Mesenchymal stem cell (in vitro differentiated cells and primary cell): ENCODE results near the gene ANKMY1.

Experiments
- DNase-seq: peaks from one replicate; pipeline ENCODE4 v3.0.0-alpha.2; 2013
- H2AFZ ChIP-seq: one replicate; pipeline ENCODE4 v1.6.1; 2013; ENCODE audit warnings: low read depth, mild to moderate bottlenecking, control low read depth, inconsistent platforms, low read length, moderate library complexity
- H2AK5ac ChIP-seq: 2 replicates; pipeline ENCODE4 v1.6.1; 2013; ENCODE audit warnings: low read length, moderate library complexity, mild to moderate bottlenecking, inconsistent platforms; ENCODE audit not compliant: severe bottlenecking
- H2BK120ac ChIP-seq: one replicate; pipeline ENCODE4 v1.6.1; 2013; ENCODE audit warnings: low read depth, mild to moderate bottlenecking, inconsistent platforms, low read length, moderate library complexity
- H2BK12ac ChIP-seq, 2 experiments: one replicate each; pipeline ENCODE4 v1.6.1; 2013; ENCODE audit warnings: inconsistent platforms in 2 of 2, low read length in 2 of 2, mild to moderate bottlenecking in 2 of 2, moderate library complexity in 2 of 2, control low read depth in 1 of 2
- H2BK15ac ChIP-seq: one replicate; pipeline ENCODE4 v1.6.1; 2013; ENCODE audit warnings: mild to moderate bottlenecking, low read depth, inconsistent platforms; ENCODE audit not compliant: poor library complexity, severe bottlenecking
- H2BK5ac ChIP-seq: 2 replicates; pipeline ENCODE4 v1.6.1; 2013; ENCODE audit warnings: low read depth, mild to moderate bottlenecking, low read length, control low read depth, inconsistent platforms; ENCODE audit not compliant: poor library complexity, severe bottlenecking
- H3K14ac ChIP-seq, 2 experiments: one replicate each; pipeline ENCODE4 v1.6.1; 2013; ENCODE audit warnings: inconsistent platforms in 2 of 2, low read length in 2 of 2, control low read depth in 1 of 2, mild to moderate bottlenecking in 1 of 2, moderate library complexity in 1 of 2
- H3K18ac ChIP-seq, 2 experiments: one replicate each; pipeline ENCODE4 v1.6.1; 2013; ENCODE audit warnings: inconsistent platforms in 2 of 2, low read length in 2 of 2, control low read depth in 1 of 2, low read depth in 1 of 2, mild to moderate bottlenecking in 1 of 2
- H3K23ac ChIP-seq, 2 experiments: one replicate each; pipeline ENCODE4 v1.6.1; 2013; ENCODE audit warnings: inconsistent platforms in 2 of 2, low read length in 2 of 2, mild to moderate bottlenecking in 2 of 2, moderate library complexity in 2 of 2, control low read depth in 1 of 2
- H3K27ac ChIP-seq: 2 replicates; pipeline ENCODE4 v1.5.1; 2013; ENCODE audit warnings: mild to moderate bottlenecking, moderate library complexity, low read length, control low read depth, inconsistent platforms; ENCODE audit not compliant: poor library complexity, severe bottlenecking
- H3K27me3 ChIP-seq, 2 experiments: 2 replicates each; pipeline versions ENCODE4 v1.6.1 to v1.7.0; 2013; ENCODE audit warnings: low read length in 2 of 2, mild to moderate bottlenecking in 2 of 2, moderate library complexity in 2 of 2, control low read depth in 1 of 2, inconsistent platforms in 1 of 2; ENCODE audit not compliant: control insufficient read depth in 1 of 2, insufficient read depth in 1 of 2
- H3K36me3 ChIP-seq, 2 experiments: 2 replicates each; pipeline versions ENCODE4 v1.6.1 to v1.7.0; 2013; ENCODE audit warnings: low read length in 2 of 2, control low read depth in 1 of 2, inconsistent platforms in 1 of 2, low read depth in 1 of 2, mild to moderate bottlenecking in 1 of 2; ENCODE audit not compliant: insufficient read depth in 2 of 2, control insufficient read depth in 1 of 2
- H3K4ac ChIP-seq, 2 experiments: one replicate each; pipeline ENCODE4 v1.6.1; 2013; ENCODE audit warnings: inconsistent platforms in 2 of 2, low read length in 2 of 2, mild to moderate bottlenecking in 2 of 2, moderate library complexity in 2 of 2, control low read depth in 1 of 2, low read depth in 1 of 2
- H3K4me1 ChIP-seq: 2 replicates; pipeline ENCODE4 v1.6.1; 2013; ENCODE audit warnings: low read depth, low read length, control low read depth; ENCODE audit not compliant: control insufficient read depth, insufficient read depth
- H3K4me2 ChIP-seq: 2 replicates; pipeline ENCODE4 v1.6.1; 2013; ENCODE audit warnings: low read length, mild to moderate bottlenecking, inconsistent platforms; ENCODE audit not compliant: poor library complexity, severe bottlenecking
- H3K4me3 ChIP-seq, 2 experiments: 2 replicates each; pipeline versions ENCODE4 v1.5.1 to v1.7.0; 2013; ENCODE audit warnings: low read length in 2 of 2, mild to moderate bottlenecking in 2 of 2, control low read depth in 1 of 2, low read depth in 1 of 2; ENCODE audit not compliant: insufficient read depth in 1 of 2
- H3K79me1 ChIP-seq: replicated peaks from 2 replicates; pipeline ENCODE4 v1.6.1; 2013; ENCODE audit warnings: mild to moderate bottlenecking, control low read depth, low read length, inconsistent platforms; ENCODE audit not compliant: poor library complexity, severe bottlenecking
- H3K9ac ChIP-seq: 2 replicates; pipeline ENCODE4 v1.7.0; 2013; ENCODE audit warnings: mild to moderate bottlenecking, low read length, moderate library complexity
- H3K9me3 ChIP-seq: 2 replicates; pipeline ENCODE4 v1.7.0; 2013; ENCODE audit warnings: mild to moderate bottlenecking, low read length; ENCODE audit not compliant: control insufficient read depth
- H4K8ac ChIP-seq: one replicate; pipeline ENCODE4 v1.6.1; 2013; ENCODE audit warnings: inconsistent platforms, mild to moderate bottlenecking, low read length, moderate library complexity
- H4K91ac ChIP-seq: one replicate; pipeline ENCODE4 v1.6.1; 2013; ENCODE audit warnings: mild to moderate bottlenecking, low read length, inconsistent platforms
- WGBS: methylation state at CpG from one replicate; pipeline ENCODE4 v1.1.7; 2013; ENCODE audit warnings: mixed read lengths; 5-methylcytosine and 5-hydroxymethylcytosine counted together

Gene ANKMY1

DNA sequence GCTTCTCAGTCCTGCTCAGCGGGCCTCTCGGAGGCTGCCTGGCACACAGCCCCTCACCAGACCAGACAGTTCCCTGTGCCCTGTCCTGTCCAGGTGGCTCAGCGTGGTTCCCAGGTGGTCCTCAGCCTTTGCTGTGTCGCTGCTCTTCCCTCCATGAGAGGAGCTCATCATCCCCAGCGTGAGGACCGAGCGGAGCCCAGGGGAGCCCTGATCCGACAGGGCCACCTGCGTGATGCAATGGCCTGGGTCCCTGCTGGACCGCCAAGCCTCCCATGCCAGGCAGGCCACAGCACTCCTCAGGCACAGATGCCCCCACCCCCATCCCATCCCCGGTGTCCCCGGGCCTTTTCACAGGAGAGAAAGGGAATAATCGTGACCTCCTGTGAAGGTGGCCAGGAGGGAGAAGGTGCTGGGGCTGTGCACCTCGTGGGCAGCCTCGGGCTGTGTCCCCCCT lies 118.1 kb downstream of the ANKMY1 start:
- no peak overlapping the region for H3K4me3 ChIP-seq
- peaks cover 0 to 4% of the 10 kb centered on the region in 2 experiments for H3K27me3 ChIP-seq
- H3K9me3 ChIP-seq: no peaks in the 10 kb centered on the region
- 94% methylated on average over 13 of the region's 15 CpGs for WGBS
- H3K36me3 ChIP-seq: peaks cover 0 to 32% of the 10 kb centered on the region in 2 experiments
- H4K8ac ChIP-seq: no peak overlapping the region
- no peak overlapping the region for H3K4me2 ChIP-seq
- no peak overlapping the region for H3K4ac ChIP-seq
- DNase-seq: no peak
- peaks cover 30% of the 10 kb centered on the region for H3K4me1 ChIP-seq
- no peak overlapping the region for H3K9ac ChIP-seq
- peaks cover 55% of the 10 kb centered on the region for H3K79me1 ChIP-seq
- no peak overlapping the region for H3K23ac ChIP-seq
- no peak overlapping the region for H3K14ac ChIP-seq
- no peak overlapping the region for H2BK15ac ChIP-seq
- no peak overlapping the region for H2AFZ ChIP-seq
- no peak overlapping the region for H2BK5ac ChIP-seq
- H2AK5ac ChIP-seq: no peak overlapping the region
- H3K27ac ChIP-seq: no peak overlapping the region
- no peak overlapping the region for H2BK12ac ChIP-seq
- no peak overlapping the region for H2BK120ac ChIP-seq
- H4K91ac ChIP-seq: peak overlapping the region; percentile 31
- H3K18ac ChIP-seq: no peak overlapping the region

DNA sequence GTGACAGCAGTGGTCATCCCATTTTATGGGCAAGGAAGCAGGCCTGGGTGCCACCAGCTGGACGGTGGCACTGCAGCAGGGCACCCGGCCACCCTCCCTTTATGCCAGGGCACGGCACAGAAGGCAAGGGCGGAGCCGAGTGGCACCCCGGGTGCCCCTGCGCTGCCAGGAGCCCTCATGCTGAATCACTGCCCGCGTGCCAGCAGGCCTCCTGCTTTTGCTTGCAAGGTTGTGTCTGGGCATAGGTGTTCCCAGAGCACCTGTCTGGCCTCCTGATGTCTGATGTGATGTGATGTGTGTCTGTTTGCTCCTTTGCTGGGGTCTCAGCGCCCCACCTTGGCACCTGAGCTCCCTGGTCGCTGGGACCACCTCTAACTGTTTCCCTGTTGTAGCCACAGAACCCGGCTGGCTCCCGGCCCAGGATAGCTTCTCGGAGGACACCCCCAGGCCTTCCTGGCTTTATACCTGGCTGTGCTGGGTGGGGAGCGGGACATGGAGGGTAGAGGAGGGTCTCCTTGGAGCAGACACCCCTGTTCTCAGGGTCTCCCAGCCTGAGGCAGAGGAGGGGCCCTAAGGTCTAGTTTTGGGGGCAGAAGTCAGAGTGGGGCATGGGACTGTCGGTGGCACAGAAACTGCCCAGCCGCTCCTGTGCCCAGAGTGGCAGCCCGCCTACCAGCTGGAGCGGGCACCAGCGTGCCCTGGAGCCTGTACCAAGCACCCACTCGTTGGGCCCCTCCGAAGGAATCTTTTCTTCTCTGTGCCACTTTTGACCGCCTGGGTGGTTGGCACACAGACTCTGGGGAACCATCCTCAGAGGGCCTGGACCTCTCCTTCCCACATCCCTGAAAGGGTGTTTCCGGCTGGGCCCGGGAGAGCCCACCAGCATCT lies 118.7 kb downstream of the ANKMY1 start:
- H2AK5ac ChIP-seq: no peak overlapping the region
- peaks cover 0 to 25% of the 10 kb centered on the region in 2 experiments for H3K36me3 ChIP-seq

GRCh38 chr2:240437861-240438809 lies 119.7 kb downstream of the ANKMY1 start:
- H3K4ac ChIP-seq: no peak overlapping the region
- peak overlapping the region in 1 of 2 experiments; percentile 79 for H3K4me3 ChIP-seq
- no peak overlapping the region for H2BK5ac ChIP-seq
- H2AFZ ChIP-seq: no peak overlapping the region
- H3K4me2 ChIP-seq: no peak overlapping the region
- no peak overlapping the region for H4K8ac ChIP-seq
- H2BK12ac ChIP-seq: peak overlapping the region in 1 of 2 experiments; percentile 47
- WGBS: 30% methylated on average over 22 of the region's 24 CpGs
- no peak overlapping the region for H2BK15ac ChIP-seq
- H2BK120ac ChIP-seq: no peak overlapping the region
- H3K27ac ChIP-seq: no peak overlapping the region
- H3K9ac ChIP-seq: peak overlapping the region; percentile 81
- H3K27me3 ChIP-seq: peaks cover 0 to 4% of the 10 kb centered on the region in 2 experiments
- H3K4me1 ChIP-seq: peaks cover 37% of the 10 kb centered on the region
- no peaks in the 10 kb centered on the region for H3K9me3 ChIP-seq
- H3K36me3 ChIP-seq: peaks cover 0 to 24% of the 10 kb centered on the region in 2 experiments
- H3K18ac ChIP-seq: peak overlapping the region in 1 of 2 experiments; percentile 3
- no peak overlapping the region for H2AK5ac ChIP-seq
- DNase-seq: peak; percentile 67
- H3K14ac ChIP-seq: peak overlapping the region in 1 of 2 experiments; percentile 35
- H4K91ac ChIP-seq: no peak overlapping the region
- H3K79me1 ChIP-seq: peaks cover 51% of the 10 kb centered on the region
- H3K23ac ChIP-seq: no peak overlapping the region

More for the DNA sequence above, 118.7 kb downstream of the ANKMY1 start:
- Histone ChIP-seq H3K14ac (no peak overlapping the region), H2BK5ac (no peak overlapping the region), H3K23ac (peak overlapping the region in 1 of 2 experiments; percentile 41), H2BK120ac (no peak overlapping the region), H2BK15ac (no peak overlapping the region), H3K4me1 (peaks cover 36% of the 10 kb centered on the region), H3K4ac (no peak overlapping the region), H3K9ac (peak overlapping the region; percentile 54), H2BK12ac (no peak overlapping the region), H4K91ac (peak overlapping the region; percentile 31), H3K4me3 (no peak overlapping the region), H3K4me2 (no peak overlapping the region), H3K27ac (no peak overlapping the region), H3K18ac (no peak overlapping the region), H3K27me3 (peaks cover 0 to 4% of the 10 kb centered on the region in 2 experiments), H2AFZ (no peak overlapping the region), H4K8ac (no peak overlapping the region), H3K79me1 (peaks cover 52% of the 10 kb centered on the region), H3K9me3 (no peaks in the 10 kb centered on the region)
- DNase-seq: no peak
- 89% methylated on average over 24 of the region's 25 CpGs for WGBS
